ENCODE data around the gene CPS1.

Gene CPS1

GRCh38 chr2:210655229-210655975 is 99.0 kb downstream of the CPS1 start:
- no peak for TF ChIP-seq TAF1 (IDR thresholded peaks at IDR 0.05; ENCODE audit: borderline replicate concordance, insufficient read depth, low read length)
- TF ChIP-seq SIN3A (IDR thresholded peaks at IDR 0.05; ENCODE audit: borderline replicate concordance, insufficient read depth, low read length): no peak
- TF ChIP-seq REST (IDR thresholded peaks at IDR 0.05; ENCODE audit: insufficient read depth in 1 of 2, low read depth in 2 of 2, low read length in 2 of 2): no peak
- TF ChIP-seq FOXP2 (optimal IDR thresholded peaks at IDR 0.05; ENCODE audit: borderline replicate concordance, extremely low read depth, extremely low read length, insufficient read depth): no peak
- TF ChIP-seq POLR2AphosphoS5 (IDR thresholded peaks at IDR 0.05; ENCODE audit: low read depth, low read length): no peak

- TF ChIP-seq POLR2AphosphoS5 (IDR thresholded peaks at IDR 0.05; ENCODE audit: low read depth, low read length) (no peak), FOXP2 (optimal IDR thresholded peaks at IDR 0.05; ENCODE audit: borderline replicate concordance, extremely low read depth, extremely low read length, insufficient read depth) (no peak), SIN3A (IDR thresholded peaks at IDR 0.05; ENCODE audit: borderline replicate concordance, insufficient read depth, low read length) (no peak), TAF1 (IDR thresholded peaks at IDR 0.05; ENCODE audit: borderline replicate concordance, insufficient read depth, low read length) (no peak), REST (IDR thresholded peaks at IDR 0.05; ENCODE audit: insufficient read depth in 1 of 2, low read depth in 2 of 2, low read length in 2 of 2) (no peak)
These were observed 101.5 kb downstream of the CPS1 start for GRCh38 chr2:210657874-210658273.

GRCh38 chr2:210660751-210661150 is 104.4 kb downstream of the CPS1 start:
- TF ChIP-seq TAF1 (IDR thresholded peaks at IDR 0.05; ENCODE audit: borderline replicate concordance, insufficient read depth, low read length) (no peak), REST (IDR thresholded peaks at IDR 0.05; ENCODE audit: insufficient read depth in 1 of 2, low read depth in 2 of 2, low read length in 2 of 2) (no peak), POLR2AphosphoS5 (IDR thresholded peaks at IDR 0.05; ENCODE audit: low read depth, low read length) (no peak), SIN3A (IDR thresholded peaks at IDR 0.05; ENCODE audit: borderline replicate concordance, insufficient read depth, low read length) (no peak), FOXP2 (optimal IDR thresholded peaks at IDR 0.05; ENCODE audit: borderline replicate concordance, extremely low read depth, extremely low read length, insufficient read depth) (no peak)

GRCh38 chr2:210662560-210662959 is 106.2 kb downstream of the CPS1 start:
- TF ChIP-seq FOXP2 (optimal IDR thresholded peaks at IDR 0.05; ENCODE audit: borderline replicate concordance, extremely low read depth, extremely low read length, insufficient read depth): no peak
- TF ChIP-seq REST (IDR thresholded peaks at IDR 0.05; ENCODE audit: insufficient read depth in 1 of 2, low read depth in 2 of 2, low read length in 2 of 2): no peak
- TF ChIP-seq POLR2AphosphoS5 (IDR thresholded peaks at IDR 0.05; ENCODE audit: low read depth, low read length): no peak
- no peak for TF ChIP-seq TAF1 (IDR thresholded peaks at IDR 0.05; ENCODE audit: borderline replicate concordance, insufficient read depth, low read length)
- TF ChIP-seq SIN3A (IDR thresholded peaks at IDR 0.05; ENCODE audit: borderline replicate concordance, insufficient read depth, low read length): no peak

Data from PFSK-1 (cell line).